GM18526 (cell line): ENCODE measurements around the gene ZNF491.

Experiments used
- POLR2A ChIP-seq: IDR thresholded peaks from 3 replicates; pipeline ENCODE4 v1.6.1; 2011; ENCODE audit not compliant: insufficient read length; ENCODE audit errors: extremely low read depth

Gene ZNF491

DNA sequence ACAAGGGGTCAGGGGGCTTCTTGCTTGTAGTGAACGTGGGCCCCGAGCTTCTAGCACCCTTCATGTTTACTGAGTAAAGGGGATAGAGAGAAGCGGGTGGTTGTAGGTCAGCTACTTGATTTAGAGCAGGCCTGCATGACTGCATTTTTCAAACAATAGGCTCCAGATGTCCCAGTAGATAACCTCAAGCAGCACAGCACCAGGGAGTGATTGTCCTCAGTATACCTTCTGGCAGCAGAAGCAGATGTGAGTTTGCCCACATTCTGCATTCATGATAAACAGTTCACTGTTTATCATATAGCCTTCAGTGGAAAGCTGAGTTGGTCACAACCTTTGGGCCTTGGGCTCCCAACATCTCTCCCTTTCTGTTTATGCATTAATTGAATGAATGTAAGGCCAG is 55.0 kb downstream of the ZNF491 start:
- TF ChIP-seq POLR2A: no peak

DNA sequence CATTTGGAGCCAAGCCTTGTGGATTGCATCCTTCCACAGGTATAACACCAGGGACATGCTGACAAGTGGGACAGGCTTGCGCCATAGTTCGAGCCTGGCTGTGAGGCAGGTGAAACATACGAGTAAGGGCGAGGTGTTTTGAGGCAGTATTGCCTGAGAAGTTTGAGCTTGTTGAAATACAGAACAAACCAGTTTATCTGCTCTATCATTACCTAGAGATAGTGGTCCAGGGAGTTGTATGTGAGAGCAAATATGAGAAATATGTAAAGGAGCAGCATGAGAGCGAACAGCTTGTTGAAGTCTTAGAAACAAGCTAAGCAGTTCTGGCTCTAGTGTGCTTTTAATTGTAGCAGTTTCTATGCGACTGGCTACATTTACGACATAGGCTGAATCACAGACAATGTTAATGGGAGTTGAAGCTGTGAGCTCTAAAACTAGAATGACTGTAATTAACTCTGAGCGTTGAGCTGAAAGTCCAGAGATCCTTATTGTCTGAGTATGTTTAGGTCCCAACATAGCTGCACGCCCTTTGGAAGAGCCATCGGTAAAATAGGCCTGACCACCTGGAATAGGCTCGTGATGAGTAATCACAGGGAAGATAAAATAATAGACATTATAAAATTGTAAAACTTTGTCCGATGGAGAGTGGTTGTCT is 58.4 kb downstream of the ZNF491 start:
- no peak for TF ChIP-seq POLR2A
